Activated naive CD8-positive, alpha-beta T cell treated with anti-CD3 and anti-CD28 coated beads, Interleukin-2, amount 50 U/mL, for 24 hours (primary cell): Measurements from ENCODE around the gene DZIP3.

Source experiments
- ATAC-seq: fragments of 150-1000 bp; cut with Tn5 transposase; one replicate; pipeline ENCODE4 v1.10.0; 2021
- DNase-seq: peaks from one replicate; pipeline ENCODE4 v3.0.0; 2021
- H3K27ac Mint-ChIP-seq: one replicate; pipeline ENCODE4 v1.8.0; 2021; ENCODE audit warnings: mild to moderate bottlenecking, mixed read lengths
- H3K27me3 Mint-ChIP-seq: one replicate; pipeline ENCODE4 v1.8.0; 2021; ENCODE audit warnings: mixed read lengths
- H3K36me3 Mint-ChIP-seq: one replicate; pipeline ENCODE4 v1.8.0; 2021; ENCODE audit warnings: low read depth, mixed read lengths
- H3K4me1 Mint-ChIP-seq: one replicate; pipeline ENCODE4 v1.8.0; 2021; ENCODE audit warnings: mixed read lengths
- H3K4me3 Mint-ChIP-seq: one replicate; pipeline ENCODE4 v1.8.0; 2021; ENCODE audit warnings: mild to moderate bottlenecking, moderate library complexity, mixed read lengths
- H3K9me3 Mint-ChIP-seq: one replicate; pipeline ENCODE4 v1.8.0; 2021; ENCODE audit warnings: mixed read lengths

DZIP3 gene

DNA sequence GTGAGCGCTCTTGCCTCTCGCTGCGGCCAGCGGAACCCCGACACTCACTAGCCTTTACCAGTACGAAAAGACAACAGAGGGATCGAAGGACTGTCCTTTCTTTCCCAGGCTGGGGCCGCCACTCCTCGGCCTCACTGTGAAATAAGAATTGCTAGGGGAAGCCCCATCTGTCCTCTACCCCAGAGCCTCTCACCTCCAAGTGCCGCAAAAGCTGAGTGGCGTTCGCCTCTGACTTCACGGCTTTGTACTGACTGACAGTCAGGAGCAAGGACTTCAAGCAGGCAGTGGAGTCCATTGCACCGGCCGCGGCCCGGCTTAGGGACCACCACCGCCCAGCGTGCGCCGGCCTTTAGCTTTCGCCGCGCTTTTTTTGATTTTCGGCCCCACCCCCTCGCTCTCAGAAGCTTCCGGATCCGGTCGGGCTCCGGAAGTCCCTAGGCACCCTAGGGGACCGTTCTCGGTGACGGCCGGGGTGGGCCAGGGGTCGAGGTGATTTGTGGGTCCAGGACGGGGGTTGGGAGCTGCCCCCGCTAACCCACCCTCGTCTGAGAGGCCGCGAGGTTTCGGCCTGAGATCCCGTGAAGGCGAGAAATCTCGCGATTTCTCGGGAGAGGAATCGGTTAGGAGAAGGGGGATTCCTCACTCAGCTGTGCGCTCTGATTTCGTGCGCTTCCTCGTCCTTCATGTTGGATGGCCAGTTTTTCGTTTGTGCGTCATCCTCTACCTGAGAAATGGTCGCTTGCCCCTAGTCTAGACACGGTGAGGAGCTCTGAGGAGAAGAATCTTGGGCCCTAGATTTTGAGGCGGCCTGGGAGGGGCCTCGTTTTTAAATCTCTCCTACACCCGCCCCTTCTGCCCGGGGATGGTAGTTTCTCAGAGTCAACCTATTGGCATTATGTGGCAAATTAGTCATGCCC is at the start of gene DZIP3, which contains the start of gene CIP2A:
DZIP3 (plus strand) TSS at position 642 of the 917 bp plus-strand sequence. CDS start 15,685 bp downstream, outside the sequence.
CIP2A (minus strand) TSS at position 358 of the 917 bp plus-strand sequence; CDS start at position 295, 63 bp downstream.
- Mint-ChIP-seq H3K4me1 (peaks cover 43% of the 10 kb centered on the region), H3K27me3 (no peaks in the 10 kb centered on the region), H3K4me3 (peak within 1 kb of the TSS; percentile 98), H3K27ac (peak within 1 kb of the TSS; percentile 98), H3K9me3 (no peaks in the 10 kb centered on the region), H3K36me3 (peaks cover 23% of the 10 kb centered on the region)
- ATAC-seq (peak; percentile 97), DNase-seq (peak; percentile 88)

- Mint-ChIP-seq H3K27me3 (no peaks in the 10 kb centered on the region), H3K4me3 (no peak overlapping the region), H3K9me3 (no peaks in the 10 kb centered on the region), H3K36me3 (peaks cover 45% of the 10 kb centered on the region), H3K27ac (no peak overlapping the region), H3K4me1 (peaks cover 6% of the 10 kb centered on the region)
- no peak for ATAC-seq
- DNase-seq = no peak
Measured at GRCh38 chr3:108546247-108546646, 43.3 kb upstream of the DZIP3 start.

- peaks cover 6% of the 10 kb centered on the region for H3K4me1 Mint-ChIP-seq
- peaks cover 47% of the 10 kb centered on the region for H3K36me3 Mint-ChIP-seq
- no peak overlapping the region for H3K4me3 Mint-ChIP-seq
- H3K9me3 Mint-ChIP-seq = no peaks in the 10 kb centered on the region
- no peaks in the 10 kb centered on the region for H3K27me3 Mint-ChIP-seq
- DNase-seq (no peak), ATAC-seq (no peak)
- no peak overlapping the region for H3K27ac Mint-ChIP-seq
Measured at GRCh38 chr3:108546692-108547091, 42.8 kb upstream of the DZIP3 start.

DNA sequence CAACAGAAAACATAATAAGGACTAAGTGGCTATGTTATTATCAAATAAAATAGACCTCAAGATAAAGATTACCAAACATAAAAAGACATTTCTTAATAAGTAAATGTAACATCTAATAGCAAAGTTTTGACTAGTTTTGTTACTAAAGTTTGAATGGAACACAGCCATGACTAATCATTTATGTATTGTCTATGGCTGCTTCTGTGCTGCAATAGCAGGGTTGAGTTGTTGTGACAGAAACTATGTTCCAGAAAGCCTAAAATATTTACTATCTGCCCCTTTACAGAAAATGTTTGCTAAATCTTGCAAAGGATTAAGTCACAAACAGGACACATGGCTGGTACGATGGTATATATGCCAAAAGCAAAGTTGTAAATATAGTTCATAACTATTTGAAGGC is 41.2 kb upstream of the DZIP3 start:
- H3K9me3 Mint-ChIP-seq = no peaks in the 10 kb centered on the region
- ATAC-seq (no peak), DNase-seq (no peak)
- H3K27me3 Mint-ChIP-seq = no peaks in the 10 kb centered on the region
- H3K27ac Mint-ChIP-seq = no peak overlapping the region
- H3K4me3 Mint-ChIP-seq = no peak overlapping the region
- H3K36me3 Mint-ChIP-seq = peaks cover 53% of the 10 kb centered on the region
- H3K4me1 Mint-ChIP-seq = peaks cover 6% of the 10 kb centered on the region

GRCh38 chr3:108548886-108549285 is 40.6 kb upstream of the DZIP3 start:
- Mint-ChIP-seq H3K4me1 (peaks cover 6% of the 10 kb centered on the region), H3K9me3 (no peaks in the 10 kb centered on the region), H3K27me3 (no peaks in the 10 kb centered on the region), H3K27ac (no peak overlapping the region), H3K36me3 (peaks cover 48% of the 10 kb centered on the region), H3K4me3 (no peak overlapping the region)
- ATAC-seq (no peak), DNase-seq (no peak)

GRCh38 chr3:108552267-108553159 is 37.0 kb upstream of the DZIP3 start:
- H3K36me3 Mint-ChIP-seq = peaks cover 43% of the 10 kb centered on the region
- H3K27ac Mint-ChIP-seq = no peak overlapping the region
- H3K9me3 Mint-ChIP-seq = no peaks in the 10 kb centered on the region
- ATAC-seq (no peak), DNase-seq (no peak)
- no peaks in the 10 kb centered on the region for H3K4me1 Mint-ChIP-seq
- H3K4me3 Mint-ChIP-seq = no peak overlapping the region
- no peaks in the 10 kb centered on the region for H3K27me3 Mint-ChIP-seq

GRCh38 chr3:108554229-108554628 is 35.3 kb upstream of the DZIP3 start:
- Mint-ChIP-seq H3K27ac (no peak overlapping the region), H3K27me3 (no peaks in the 10 kb centered on the region)

GRCh38 chr3:108554913-108555571 is 34.5 kb upstream of the DZIP3 start:
- peaks cover 48% of the 10 kb centered on the region for H3K36me3 Mint-ChIP-seq
- DNase-seq (no peak), ATAC-seq (no peak)
- no peak overlapping the region for H3K4me3 Mint-ChIP-seq
- H3K27me3 Mint-ChIP-seq = no peaks in the 10 kb centered on the region
- no peak overlapping the region for H3K27ac Mint-ChIP-seq
- H3K4me1 Mint-ChIP-seq = no peaks in the 10 kb centered on the region
- no peaks in the 10 kb centered on the region for H3K9me3 Mint-ChIP-seq

More at GRCh38 chr3:108554229-108554628, 35.3 kb upstream of the DZIP3 start:
- Mint-ChIP-seq H3K9me3 (no peaks in the 10 kb centered on the region), H3K36me3 (peaks cover 47% of the 10 kb centered on the region), H3K4me1 (no peaks in the 10 kb centered on the region), H3K4me3 (no peak overlapping the region)
- DNase-seq = no peak
- no peak for ATAC-seq

GRCh38 chr3:108555966-108556581 is 33.4 kb upstream of the DZIP3 start:
- ATAC-seq (no peak), DNase-seq (no peak)
- Mint-ChIP-seq H3K4me1 (no peaks in the 10 kb centered on the region), H3K36me3 (peaks cover 54% of the 10 kb centered on the region), H3K4me3 (no peak overlapping the region), H3K27ac (no peak overlapping the region), H3K9me3 (no peaks in the 10 kb centered on the region), H3K27me3 (no peaks in the 10 kb centered on the region)

GRCh38 chr3:108562565-108562964 is 27.0 kb upstream of the DZIP3 start:
- H3K36me3 Mint-ChIP-seq = peaks cover 44% of the 10 kb centered on the region
- H3K4me3 Mint-ChIP-seq = no peak overlapping the region
- no peaks in the 10 kb centered on the region for H3K27me3 Mint-ChIP-seq
- no peak for ATAC-seq
- H3K9me3 Mint-ChIP-seq = no peaks in the 10 kb centered on the region
- H3K4me1 Mint-ChIP-seq = no peaks in the 10 kb centered on the region
- H3K27ac Mint-ChIP-seq = no peak overlapping the region
- DNase-seq = no peak

DNA sequence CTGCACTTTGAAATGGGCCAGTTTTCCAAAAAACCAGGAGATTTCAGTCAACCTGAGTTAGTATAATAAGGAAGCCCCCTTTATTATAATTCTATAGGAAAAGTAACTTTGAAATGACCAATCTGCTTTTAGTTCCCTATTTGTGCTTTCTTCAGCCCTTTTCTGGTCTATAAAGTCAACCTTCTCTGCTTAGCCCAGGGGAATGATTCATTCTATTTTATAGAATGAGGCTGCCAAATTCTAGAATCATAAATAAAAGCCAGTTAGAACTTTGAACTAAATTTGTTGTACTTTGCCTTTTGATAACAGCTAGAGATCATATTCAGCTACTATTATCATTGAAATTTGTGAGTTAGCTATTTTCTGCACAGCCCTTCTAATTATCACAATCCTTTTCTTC is 25.0 kb upstream of the DZIP3 start:
- H3K27ac Mint-ChIP-seq = no peak overlapping the region

DNA sequence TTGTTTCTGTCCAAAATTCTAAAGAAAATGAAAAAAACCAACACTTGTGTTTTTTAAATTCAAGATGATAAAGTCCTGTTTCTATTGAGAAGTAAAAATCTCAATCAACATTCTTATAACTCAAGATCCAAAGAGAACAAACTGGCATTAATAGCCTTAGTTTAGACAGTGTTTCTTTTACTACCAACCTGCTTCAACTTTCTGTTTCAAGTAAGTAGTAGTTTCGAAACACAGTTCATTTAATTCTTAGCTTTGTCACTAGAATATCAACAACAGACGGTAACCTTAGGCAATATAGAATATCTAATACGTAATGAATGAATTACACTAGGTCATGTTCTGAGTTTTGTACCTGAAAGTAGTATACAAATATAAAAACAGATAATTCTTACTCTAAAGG is 24.0 kb upstream of the DZIP3 start:
- Mint-ChIP-seq H3K27ac (no peak overlapping the region), H3K27me3 (no peaks in the 10 kb centered on the region), H3K4me3 (no peak overlapping the region), H3K4me1 (no peaks in the 10 kb centered on the region), H3K36me3 (peaks cover 45% of the 10 kb centered on the region), H3K9me3 (no peaks in the 10 kb centered on the region)
- DNase-seq (no peak), ATAC-seq (no peak)

More for the DNA sequence above, 25.0 kb upstream of the DZIP3 start:
- Mint-ChIP-seq H3K4me1 (no peaks in the 10 kb centered on the region), H3K4me3 (no peak overlapping the region), H3K36me3 (peaks cover 42% of the 10 kb centered on the region), H3K9me3 (no peaks in the 10 kb centered on the region), H3K27me3 (no peaks in the 10 kb centered on the region)
- DNase-seq = no peak
- ATAC-seq = no peak

DNA sequence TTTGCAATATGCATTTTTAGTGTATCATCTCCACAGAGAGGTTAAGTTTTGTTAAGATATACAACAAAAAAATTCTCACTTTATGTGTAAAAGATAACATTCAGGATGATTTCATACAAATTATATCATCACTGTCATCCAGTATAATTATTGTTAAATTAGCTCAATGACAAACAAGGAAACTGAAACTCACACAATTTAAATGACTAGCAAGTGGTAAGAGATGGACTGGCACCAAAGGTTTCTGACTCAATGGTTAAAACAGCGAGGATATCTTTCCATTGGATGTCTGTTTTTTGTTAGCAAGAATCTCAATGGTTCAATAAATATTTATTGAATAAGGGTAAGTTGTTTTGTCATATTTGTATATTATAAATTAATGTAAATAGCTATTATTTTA is 22.9 kb upstream of the DZIP3 start:
- H3K4me3 Mint-ChIP-seq = no peak overlapping the region
- ATAC-seq (no peak), DNase-seq (no peak)
- no peaks in the 10 kb centered on the region for H3K4me1 Mint-ChIP-seq
- no peak overlapping the region for H3K27ac Mint-ChIP-seq
- no peaks in the 10 kb centered on the region for H3K9me3 Mint-ChIP-seq
- H3K27me3 Mint-ChIP-seq = no peaks in the 10 kb centered on the region
- peaks cover 37% of the 10 kb centered on the region for H3K36me3 Mint-ChIP-seq

GRCh38 chr3:108569336-108569735 is 20.2 kb upstream of the DZIP3 start:
- Mint-ChIP-seq H3K27me3 (no peaks in the 10 kb centered on the region), H3K27ac (no peak overlapping the region), H3K9me3 (peaks cover 10% of the 10 kb centered on the region), H3K36me3 (peaks cover 48% of the 10 kb centered on the region), H3K4me1 (no peaks in the 10 kb centered on the region), H3K4me3 (no peak overlapping the region)
- ATAC-seq (no peak), DNase-seq (no peak)
